ENCODE data around the gene MAN2A2. TPM values are rescaled to one million over a fixed set of nuclear protein-coding genes. Genes with fewer than 3 reads are reported as not detected.

The MAN2A2 gene
- total RNA-seq, 1 donor from 2014 or later, result 8.4 TPM

GRCh38 chr15:90869140-90869541 lies 34.0 kb upstream of the MAN2A2 start:
- no peak for FAIRE-seq

GRCh38 chr15:90869601-90870353 lies 33.3 kb upstream of the MAN2A2 start:
- H3K36me3 ChIP-seq (ENCODE audit: control insufficient read depth, insufficient read depth, low read length), result no peaks in the 10 kb centered on the region
- no peaks in the 10 kb centered on the region for H3K27me3 ChIP-seq (ENCODE audit: control insufficient read depth, insufficient read depth, low read length)
- TF ChIP-seq CTCF (IDR thresholded peaks at IDR 0.05; ENCODE audit: insufficient read depth, low read length, severe bottlenecking), result no peak
- DNase-seq (ENCODE audit: low read depth) (peak; percentile 89), FAIRE-seq (no peak)
- no peak overlapping the region for H3K4me3 ChIP-seq (ENCODE audit: low read depth, low read length)

More at GRCh38 chr15:90869140-90869541, 34.0 kb upstream of the MAN2A2 start:
- no peak for DNase-seq (ENCODE audit: low read depth)
- H3K36me3 ChIP-seq (ENCODE audit: control insufficient read depth, insufficient read depth, low read length), result no peaks in the 10 kb centered on the region
- no peak for TF ChIP-seq CTCF (IDR thresholded peaks at IDR 0.05; ENCODE audit: insufficient read depth, low read length, severe bottlenecking)
- no peaks in the 10 kb centered on the region for H3K27me3 ChIP-seq (ENCODE audit: control insufficient read depth, insufficient read depth, low read length)
- no peak overlapping the region for H3K4me3 ChIP-seq (ENCODE audit: low read depth, low read length)

- H3K36me3 ChIP-seq (ENCODE audit: control insufficient read depth, insufficient read depth, low read length), result peaks cover 1% of the 10 kb centered on the region
- TF ChIP-seq CTCF (IDR thresholded peaks at IDR 0.05; ENCODE audit: insufficient read depth, low read length, severe bottlenecking), result no peak
- peak overlapping the region; percentile 64 for H3K4me3 ChIP-seq (ENCODE audit: low read depth, low read length)
- peak; percentile 37 for DNase-seq (ENCODE audit: low read depth)
- no peaks in the 10 kb centered on the region for H3K27me3 ChIP-seq (ENCODE audit: control insufficient read depth, insufficient read depth, low read length)
- FAIRE-seq, result no peak
These were observed 32.6 kb upstream of the MAN2A2 start for GRCh38 chr15:90870354-90871138.

GRCh38 chr15:90871139-90871715 lies 31.9 kb upstream of the MAN2A2 start:
- FAIRE-seq, result no peak
- DNase-seq (ENCODE audit: low read depth), result no peak
- H3K36me3 ChIP-seq (ENCODE audit: control insufficient read depth, insufficient read depth, low read length), result peaks cover 1% of the 10 kb centered on the region

More at GRCh38 chr15:90871139-90871715, 31.9 kb upstream of the MAN2A2 start:
- Histone ChIP-seq H3K4me3 (ENCODE audit: low read depth, low read length) (peak overlapping the region; percentile 64), H3K27me3 (ENCODE audit: control insufficient read depth, insufficient read depth, low read length) (no peaks in the 10 kb centered on the region)
- TF ChIP-seq CTCF (IDR thresholded peaks at IDR 0.05; ENCODE audit: insufficient read depth, low read length, severe bottlenecking), result no peak
